Thoracic aorta (tissue), 2 donors: ENCODE data around the gene JAK2. TPM values are rescaled to one million over a fixed set of nuclear protein-coding genes. Genes with fewer than 3 reads are reported as not detected.

Experiments used
- ATAC-seq: fragments of 150-250 bp; one replicate; pipeline ENCODE4 v1.8.0; 2017; ENCODE audit warnings: low read depth; ENCODE audit not compliant: insufficient number of reproducible peaks, low FRiP score
- DNase-seq: peaks from one replicate; pipeline ENCODE4 v3.0.0-alpha.2; 2020; ENCODE audit warnings: low spot score
- H3K27ac ChIP-seq, 2 donors: fragments of 200-600 bp; sonication (generic); 1 replicate in 1 of 2; 2 replicates in 1 of 2; pipeline ENCODE4 v1.5.1; 2016; ENCODE audit warnings: mild to moderate bottlenecking in 2 of 2, moderate library complexity in 2 of 2
- H3K27me3 ChIP-seq: fragments of 200-600 bp; sonication (generic); replicated peaks from 2 replicates; pipeline ENCODE4 v1.6.0; 2016; ENCODE audit warnings: mild to moderate bottlenecking; ENCODE audit not compliant: insufficient read depth
- H3K36me3 ChIP-seq: fragments of 200-600 bp; sonication (generic); one replicate; pipeline ENCODE4 v1.5.1; 2016
- H3K4me1 ChIP-seq, 2 donors: fragments of 200-600 bp; sonication (generic); 1 replicate in 1 of 2; 2 replicates in 1 of 2; pipeline versions ENCODE4 v1.5.1 to v1.6.0; 2016; ENCODE audit warnings: low read depth in 2 of 2, mild to moderate bottlenecking in 1 of 2; ENCODE audit not compliant: control insufficient read depth in 1 of 2
- H3K4me3 ChIP-seq: fragments of 200-600 bp; sonication (generic); 2 replicates; pipeline ENCODE4 v1.5.1; 2016; ENCODE audit warnings: mild to moderate bottlenecking
- H3K9me3 ChIP-seq: fragments of 200-600 bp; sonication (generic); 2 replicates; pipeline ENCODE4 v1.5.1; 2016
- CTCF ChIP-seq: fragments of 200-600 bp; sonication (generic); IDR thresholded peaks from one replicate; pipeline ENCODE4 v1.5.1; 2019; ENCODE audit warnings: antibody characterized with exemption
- total RNA-seq, 2 donors: library from RNA; depleted of rRNA; stranded (reverse); fragments of >200 nt; gene quantifications; one replicate each; pipeline versions ENCODE4 v1.1.0 to v1.2.3, GENCODE V29; 2016

JAK2 gene
- total RNA-seq, 2 donors from 2014 or later, result 77.8 to 90.0 TPM

GRCh38 chr9:5112109-5112592, 127.1 kb downstream of the JAK2 start:
- TF ChIP-seq CTCF, result no peak
- no peaks in the 10 kb centered on the region for H3K9me3 ChIP-seq
- DNase-seq (no peak), ATAC-seq (no peak)
- peaks cover 24% of the 10 kb centered on the region for H3K36me3 ChIP-seq
- no peaks in the 10 kb centered on the region for H3K4me1 ChIP-seq
- no peak overlapping the region for H3K4me3 ChIP-seq
- H3K27ac ChIP-seq, result no peak overlapping the region
- H3K27me3 ChIP-seq, result no peaks in the 10 kb centered on the region

- TF ChIP-seq CTCF, result no peak
- Histone ChIP-seq H3K4me3 (no peak overlapping the region), H3K4me1 (no peaks in the 10 kb centered on the region), H3K36me3 (peaks cover 24% of the 10 kb centered on the region), H3K9me3 (no peaks in the 10 kb centered on the region), H3K27ac (no peak overlapping the region), H3K27me3 (no peaks in the 10 kb centered on the region)
- ATAC-seq (no peak), DNase-seq (no peak)
Observed at GRCh38 chr9:5112646-5113045, 127.6 kb downstream of the JAK2 start.

- H3K9me3 ChIP-seq, result no peaks in the 10 kb centered on the region
- ATAC-seq (no peak), DNase-seq (no peak)
- no peaks in the 10 kb centered on the region for H3K4me1 ChIP-seq
- no peak overlapping the region for H3K27ac ChIP-seq
- H3K4me3 ChIP-seq, result no peak overlapping the region
- no peaks in the 10 kb centered on the region for H3K27me3 ChIP-seq
- TF ChIP-seq CTCF, result no peak
- H3K36me3 ChIP-seq, result peaks cover 24% of the 10 kb centered on the region
Observed at GRCh38 chr9:5113523-5113922, 128.5 kb downstream of the JAK2 start.

GRCh38 chr9:5113994-5114748, 129.1 kb downstream of the JAK2 start:
- ATAC-seq (no peak), DNase-seq (no peak)
- TF ChIP-seq CTCF, result no peak
- Histone ChIP-seq H3K4me3 (no peak overlapping the region), H3K36me3 (peaks cover 24% of the 10 kb centered on the region), H3K4me1 (no peaks in the 10 kb centered on the region), H3K9me3 (no peaks in the 10 kb centered on the region), H3K27me3 (no peaks in the 10 kb centered on the region), H3K27ac (no peak overlapping the region)

GRCh38 chr9:5122116-5122515, 137.0 kb downstream of the JAK2 start:
- Histone ChIP-seq H3K27ac (no peak overlapping the region), H3K36me3 (peaks cover 23% of the 10 kb centered on the region), H3K4me1 (no peaks in the 10 kb centered on the region), H3K9me3 (no peaks in the 10 kb centered on the region), H3K27me3 (no peaks in the 10 kb centered on the region), H3K4me3 (no peak overlapping the region)
- no peak for TF ChIP-seq CTCF
- DNase-seq, result no peak
- no peak for ATAC-seq
